Measurements from ENCODE around the gene FARP2. TPM values are rescaled to one million over a fixed set of nuclear protein-coding genes. Genes with fewer than 3 reads are reported as not detected.
A peak's percentile ranks its signal among the peaks of the same experiment; 100 is the strongest.

Gene FARP2
- total and polyA plus RNA-seq, 2 of the 13 experiments (the other 11 are each of a cell fraction or from before 2014, with no cell fraction given): 28.0 to 45.4 TPM

DNA sequence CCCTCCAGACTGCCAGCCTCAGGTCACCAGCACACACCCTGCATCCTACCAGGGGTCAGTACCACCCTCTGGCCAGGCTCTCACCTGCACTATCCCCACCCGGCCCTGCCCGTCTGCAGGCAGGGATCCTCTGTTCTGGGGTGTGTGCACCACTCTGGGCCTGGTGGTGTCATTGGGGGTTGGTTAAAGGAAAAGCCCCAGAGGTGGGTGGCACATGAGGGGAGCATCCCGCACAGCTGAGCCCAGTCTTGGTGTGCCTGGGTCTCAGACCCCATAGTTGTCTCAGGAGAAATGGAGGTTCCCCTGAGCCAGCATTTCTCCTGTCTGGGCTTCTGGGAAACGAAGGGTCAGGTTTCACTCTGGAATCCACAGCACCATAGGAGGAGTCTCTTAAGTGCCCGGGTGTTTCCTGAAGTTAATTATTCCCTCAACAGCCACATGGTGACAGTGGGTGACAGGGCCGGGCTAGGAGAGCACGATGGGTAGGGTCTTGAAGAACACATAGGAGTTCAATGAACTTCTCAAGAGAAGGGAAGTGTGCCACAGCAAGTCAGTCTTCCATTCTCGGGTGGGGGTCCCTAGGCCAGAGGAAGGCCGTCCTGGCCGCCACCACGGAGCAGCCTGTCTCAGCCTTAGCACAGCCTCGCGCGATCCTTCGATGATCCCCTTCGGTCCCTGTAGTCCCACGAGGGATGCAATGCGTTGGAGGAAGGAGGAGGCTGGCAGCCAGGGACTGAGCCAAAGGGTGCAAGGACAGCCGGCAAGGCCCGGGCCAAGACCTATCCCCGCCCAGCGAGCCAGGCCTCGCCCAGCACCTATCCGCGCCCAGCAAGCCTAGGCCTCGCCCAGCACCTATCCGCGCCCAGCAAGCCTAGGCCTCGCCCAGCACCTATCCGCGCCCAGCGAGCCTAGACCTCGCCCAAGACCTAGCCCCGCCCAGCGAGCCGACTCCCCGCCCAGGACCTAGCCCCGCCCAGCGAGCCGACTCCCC, 1.1 kb upstream of the FARP2 start (continued):
- TF ChIP-seq NFE2L1 (CRISPR knock-in tag; IDR thresholded peaks at IDR 0.05; ENCODE audit: borderline replicate concordance) (no peak), NFE2L2 (IDR thresholded peaks at IDR 0.05; ENCODE audit: low read length) (no peak), ZNF83 (CRISPR knock-in tag; IDR thresholded peaks at IDR 0.05; ENCODE audit: borderline replicate concordance) (no peak), ZNF205 (CRISPR knock-in tag; IDR thresholded peaks at IDR 0.05) (no peak), DMAP1 (CRISPR knock-in tag; IDR thresholded peaks at IDR 0.05) (peak; percentile 64; the same call in 1 of the 2 replicates), ZNF496 (CRISPR knock-in tag; IDR thresholded peaks at IDR 0.05; ENCODE audit: insufficient replicate concordance) (no peak), SP140L (CRISPR knock-in tag; IDR thresholded peaks at IDR 0.05; ENCODE audit: borderline replicate concordance) (no peak), NCOA5 (CRISPR knock-in tag; IDR thresholded peaks at IDR 0.05) (no peak)
- TF ChIP-seq, protein P1, sequence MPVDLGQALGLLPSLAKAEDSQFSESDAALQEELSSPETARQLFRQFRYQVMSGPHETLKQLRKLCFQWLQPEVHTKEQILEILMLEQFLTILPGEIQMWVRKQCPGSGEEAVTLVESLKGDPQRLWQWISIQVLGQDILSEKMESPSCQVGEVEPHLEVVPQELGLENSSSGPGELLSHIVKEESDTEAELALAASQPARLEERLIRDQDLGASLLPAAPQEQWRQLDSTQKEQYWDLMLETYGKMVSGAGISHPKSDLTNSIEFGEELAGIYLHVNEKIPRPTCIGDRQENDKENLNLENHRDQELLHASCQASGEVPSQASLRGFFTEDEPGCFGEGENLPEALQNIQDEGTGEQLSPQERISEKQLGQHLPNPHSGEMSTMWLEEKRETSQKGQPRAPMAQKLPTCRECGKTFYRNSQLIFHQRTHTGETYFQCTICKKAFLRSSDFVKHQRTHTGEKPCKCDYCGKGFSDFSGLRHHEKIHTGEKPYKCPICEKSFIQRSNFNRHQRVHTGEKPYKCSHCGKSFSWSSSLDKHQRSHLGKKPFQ (CRISPR knock-in tag; IDR thresholded peaks at IDR 0.05; ENCODE audit: insufficient replicate concordance): peak; percentile 67
- TF ChIP-seq, protein P2, sequence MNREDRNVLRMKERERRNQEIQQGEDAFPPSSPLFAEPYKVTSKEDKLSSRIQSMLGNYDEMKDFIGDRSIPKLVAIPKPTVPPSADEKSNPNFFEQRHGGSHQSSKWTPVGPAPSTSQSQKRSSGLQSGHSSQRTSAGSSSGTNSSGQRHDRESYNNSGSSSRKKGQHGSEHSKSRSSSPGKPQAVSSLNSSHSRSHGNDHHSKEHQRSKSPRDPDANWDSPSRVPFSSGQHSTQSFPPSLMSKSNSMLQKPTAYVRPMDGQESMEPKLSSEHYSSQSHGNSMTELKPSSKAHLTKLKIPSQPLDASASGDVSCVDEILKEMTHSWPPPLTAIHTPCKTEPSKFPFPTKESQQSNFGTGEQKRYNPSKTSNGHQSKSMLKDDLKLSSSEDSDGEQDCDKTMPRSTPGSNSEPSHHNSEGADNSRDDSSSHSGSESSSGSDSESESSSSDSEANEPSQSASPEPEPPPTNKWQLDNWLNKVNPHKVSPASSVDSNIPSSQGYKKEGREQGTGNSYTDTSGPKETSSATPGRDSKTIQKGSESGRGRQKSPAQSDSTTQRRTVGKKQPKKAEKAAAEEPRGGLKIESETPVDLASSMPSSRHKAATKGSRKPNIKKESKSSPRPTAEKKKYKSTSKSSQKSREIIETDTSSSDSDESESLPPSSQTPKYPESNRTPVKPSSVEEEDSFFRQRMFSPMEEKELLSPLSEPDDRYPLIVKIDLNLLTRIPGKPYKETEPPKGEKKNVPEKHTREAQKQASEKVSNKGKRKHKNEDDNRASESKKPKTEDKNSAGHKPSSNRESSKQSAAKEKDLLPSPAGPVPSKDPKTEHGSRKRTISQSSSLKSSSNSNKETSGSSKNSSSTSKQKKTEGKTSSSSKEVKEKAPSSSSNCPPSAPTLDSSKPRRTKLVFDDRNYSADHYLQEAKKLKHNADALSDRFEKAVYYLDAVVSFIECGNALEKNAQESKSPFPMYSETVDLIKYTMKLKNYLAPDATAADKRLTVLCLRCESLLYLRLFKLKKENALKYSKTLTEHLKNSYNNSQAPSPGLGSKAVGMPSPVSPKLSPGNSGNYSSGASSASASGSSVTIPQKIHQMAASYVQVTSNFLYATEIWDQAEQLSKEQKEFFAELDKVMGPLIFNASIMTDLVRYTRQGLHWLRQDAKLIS (CRISPR knock-in tag; IDR thresholded peaks at IDR 0.05): no peak
- TF ChIP-seq, protein P3, sequence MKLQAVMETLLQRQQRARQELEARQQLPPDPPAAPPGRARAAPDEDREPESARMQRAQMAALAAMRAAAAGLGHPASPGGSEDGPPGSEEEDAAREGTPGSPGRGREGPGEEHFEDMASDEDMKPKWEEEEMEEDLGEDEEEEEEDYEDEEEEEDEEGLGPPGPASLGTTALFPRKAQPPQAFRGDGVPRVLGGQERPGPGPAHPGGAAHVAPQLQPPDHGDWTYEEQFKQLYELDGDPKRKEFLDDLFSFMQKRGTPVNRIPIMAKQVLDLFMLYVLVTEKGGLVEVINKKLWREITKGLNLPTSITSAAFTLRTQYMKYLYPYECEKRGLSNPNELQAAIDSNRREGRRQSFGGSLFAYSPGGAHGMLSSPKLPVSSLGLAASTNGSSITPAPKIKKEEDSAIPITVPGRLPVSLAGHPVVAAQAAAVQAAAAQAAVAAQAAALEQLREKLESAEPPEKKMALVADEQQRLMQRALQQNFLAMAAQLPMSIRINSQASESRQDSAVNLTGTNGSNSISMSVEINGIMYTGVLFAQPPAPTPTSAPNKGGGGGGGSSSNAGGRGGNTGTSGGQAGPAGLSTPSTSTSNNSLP (IDR thresholded peaks at IDR 0.05; ENCODE audit: low read depth, low read length): no peak
- TF ChIP-seq, protein P4, sequence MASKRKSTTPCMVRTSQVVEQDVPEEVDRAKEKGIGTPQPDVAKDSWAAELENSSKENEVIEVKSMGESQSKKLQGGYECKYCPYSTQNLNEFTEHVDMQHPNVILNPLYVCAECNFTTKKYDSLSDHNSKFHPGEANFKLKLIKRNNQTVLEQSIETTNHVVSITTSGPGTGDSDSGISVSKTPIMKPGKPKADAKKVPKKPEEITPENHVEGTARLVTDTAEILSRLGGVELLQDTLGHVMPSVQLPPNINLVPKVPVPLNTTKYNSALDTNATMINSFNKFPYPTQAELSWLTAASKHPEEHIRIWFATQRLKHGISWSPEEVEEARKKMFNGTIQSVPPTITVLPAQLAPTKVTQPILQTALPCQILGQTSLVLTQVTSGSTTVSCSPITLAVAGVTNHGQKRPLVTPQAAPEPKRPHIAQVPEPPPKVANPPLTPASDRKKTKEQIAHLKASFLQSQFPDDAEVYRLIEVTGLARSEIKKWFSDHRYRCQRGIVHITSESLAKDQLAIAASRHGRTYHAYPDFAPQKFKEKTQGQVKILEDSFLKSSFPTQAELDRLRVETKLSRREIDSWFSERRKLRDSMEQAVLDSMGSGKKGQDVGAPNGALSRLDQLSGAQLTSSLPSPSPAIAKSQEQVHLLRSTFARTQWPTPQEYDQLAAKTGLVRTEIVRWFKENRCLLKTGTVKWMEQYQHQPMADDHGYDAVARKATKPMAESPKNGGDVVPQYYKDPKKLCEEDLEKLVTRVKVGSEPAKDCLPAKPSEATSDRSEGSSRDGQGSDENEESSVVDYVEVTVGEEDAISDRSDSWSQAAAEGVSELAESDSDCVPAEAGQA (IDR thresholded peaks at IDR 0.05; ENCODE audit: low read depth): no peak
- TF ChIP-seq, protein P4 (CRISPR knock-in tag; IDR thresholded peaks at IDR 0.05; ENCODE audit: borderline replicate concordance): no peak
- TF ChIP-seq, protein P5, sequence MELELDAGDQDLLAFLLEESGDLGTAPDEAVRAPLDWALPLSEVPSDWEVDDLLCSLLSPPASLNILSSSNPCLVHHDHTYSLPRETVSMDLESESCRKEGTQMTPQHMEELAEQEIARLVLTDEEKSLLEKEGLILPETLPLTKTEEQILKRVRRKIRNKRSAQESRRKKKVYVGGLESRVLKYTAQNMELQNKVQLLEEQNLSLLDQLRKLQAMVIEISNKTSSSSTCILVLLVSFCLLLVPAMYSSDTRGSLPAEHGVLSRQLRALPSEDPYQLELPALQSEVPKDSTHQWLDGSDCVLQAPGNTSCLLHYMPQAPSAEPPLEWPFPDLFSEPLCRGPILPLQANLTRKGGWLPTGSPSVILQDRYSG (CRISPR knock-in tag; IDR thresholded peaks at IDR 0.05): no peak

All from HepG2 (cell line).